SH-SY5Y (cell line): ENCODE data around the gene TCF7L1.

Experiments
- GATA2 ChIP-seq: IDR thresholded peaks from 2 replicates; pipeline ENCODE4 v1.6.1; 2011; ENCODE audit warnings: mild to moderate bottlenecking, low read depth, low read length
- GATA3 ChIP-seq: IDR thresholded peaks from 2 replicates; pipeline ENCODE4 v1.6.1; 2011; ENCODE audit warnings: low read depth, mild to moderate bottlenecking, low read length, moderate library complexity

DNA sequence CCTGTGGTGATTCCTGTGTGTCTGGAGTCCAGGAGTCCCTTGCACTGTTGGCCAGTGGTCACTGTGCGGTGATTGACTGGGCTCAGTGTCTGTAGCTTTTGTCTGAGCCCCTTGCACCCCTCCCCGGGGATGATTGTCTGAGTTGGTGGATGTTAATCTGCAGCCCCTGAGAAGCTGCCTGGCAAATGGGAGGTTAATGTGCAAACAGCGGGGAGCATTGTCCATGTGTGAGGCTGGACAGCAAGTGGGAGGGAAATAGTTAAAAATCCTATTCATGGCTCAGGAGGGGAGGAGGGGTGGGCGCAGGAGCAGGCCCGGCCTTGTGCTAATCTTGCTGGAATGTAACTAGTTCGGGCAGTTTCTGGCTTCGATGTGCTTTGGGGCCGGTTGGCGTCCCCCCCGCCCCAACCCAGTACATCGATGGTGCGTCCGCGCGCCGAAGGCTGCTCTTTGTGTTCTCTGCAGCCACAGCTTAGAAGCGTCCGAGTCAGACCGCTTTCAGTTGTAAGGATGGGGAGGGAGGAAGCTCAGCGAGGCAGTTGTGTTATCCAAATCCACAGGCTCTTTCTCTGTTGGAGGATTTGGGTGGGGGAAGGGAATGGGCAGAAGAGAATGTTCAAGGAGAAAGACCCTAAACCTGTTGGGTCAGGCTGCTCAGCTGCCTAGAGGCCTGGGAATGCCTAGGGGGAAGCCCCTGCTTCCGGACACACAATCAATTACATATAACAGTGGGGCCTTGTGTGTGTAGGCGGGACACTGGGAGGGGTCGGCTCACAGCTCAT is 122.8 kb downstream of the TCF7L1 start:
- TF ChIP-seq GATA3, result no peak
- TF ChIP-seq GATA2, result no peak
